Effector CD8-positive, alpha-beta T cell (primary cell): Measurements from ENCODE around the gene DOK1.
A peak's percentile ranks its signal among the peaks of the same experiment; 100 is the strongest.
"Not testable (repeated sequence)": the region's sequence is repeated elsewhere in the genome, so short reads cannot be mapped to it uniquely, and the experiment has no call there.

Source experiments
- DNase-seq: peaks from one replicate; lab custom pipeline; 2025; lab: John Stamatoyannopoulos, UW

Gene DOK1

GRCh38 chr2:74548900-74549826, 5.4 kb upstream of the DOK1 start:
- DNase-seq, result no peak

GRCh38 chr2:74550231-74550630, 4.3 kb upstream of the DOK1 start:
- no peak for DNase-seq

DNA sequence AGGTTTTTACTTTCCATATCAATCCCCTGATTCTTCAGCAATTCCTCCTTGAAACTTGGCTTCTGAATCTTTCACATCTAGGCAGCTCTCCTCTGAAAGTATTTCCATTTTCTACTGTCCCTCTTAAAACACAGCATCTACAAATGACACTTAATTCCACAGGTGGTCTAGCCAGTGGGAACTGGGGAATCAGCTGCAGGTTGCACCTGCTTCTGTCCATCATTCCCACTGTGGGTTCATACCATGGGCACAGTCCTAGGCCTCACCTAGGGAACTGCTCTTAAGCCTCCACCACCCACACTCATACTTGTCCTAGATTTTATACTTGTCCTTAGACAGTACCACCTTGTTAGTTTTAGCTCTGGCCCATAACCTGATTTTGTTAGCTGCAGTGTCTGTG, 3.0 kb upstream of the DOK1 start:
- DNase-seq, result no peak

DNA sequence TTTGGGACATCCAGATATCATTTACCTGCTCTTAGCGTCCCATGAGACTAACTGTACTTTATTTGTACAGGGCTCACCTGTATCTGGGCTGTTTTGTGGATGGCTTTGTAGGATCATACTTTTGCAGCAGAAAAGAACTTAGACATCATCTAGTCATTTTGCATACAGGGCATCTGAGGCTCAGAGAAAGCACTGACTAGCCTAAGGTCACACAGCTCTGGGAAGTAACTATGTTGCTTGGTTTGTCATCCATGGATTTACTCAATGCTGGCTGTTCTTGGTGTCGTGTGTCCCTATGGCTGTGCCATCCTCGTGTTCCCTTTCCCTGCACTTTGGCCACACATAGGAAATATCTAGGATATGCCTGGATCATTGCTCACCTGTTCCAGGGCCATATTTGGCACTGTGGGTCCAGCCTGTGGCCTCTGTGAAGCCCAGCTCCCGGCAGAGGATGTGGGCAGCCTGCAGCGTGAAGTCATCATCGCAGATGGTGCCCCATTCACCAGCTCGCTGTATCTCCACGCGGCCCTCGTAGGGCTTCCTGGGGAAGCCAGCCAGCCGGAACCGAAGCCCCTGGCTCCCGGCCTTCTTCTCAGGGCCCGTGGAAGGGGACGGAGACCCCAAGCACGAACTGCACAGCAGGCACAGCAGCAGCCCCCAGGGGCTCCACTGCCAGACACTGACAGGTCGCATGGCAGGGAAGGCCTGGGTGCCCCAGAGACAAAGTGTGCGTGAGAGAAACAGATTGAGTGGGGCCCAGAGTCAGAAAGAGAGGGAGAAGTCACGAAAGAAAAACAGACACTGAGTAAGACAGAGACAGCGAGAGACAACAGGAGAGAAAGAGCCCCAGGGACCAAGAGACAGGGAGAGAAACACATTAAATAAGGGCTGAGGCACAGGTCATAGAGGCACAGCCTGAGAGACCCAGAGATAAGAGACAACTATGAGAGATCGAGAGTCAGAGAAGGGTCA, 2.3 kb upstream of the DOK1 start:
- no peak for DNase-seq

- DNase-seq, result no peak
These were observed 1.4 kb upstream of the DOK1 start for GRCh38 chr2:74552914-74553811.

- DNase-seq, result peak; percentile 24
These were observed 456 bp downstream of the DOK1 start for GRCh38 chr2:74554820-74555531.

GRCh38 chr2:74555610-74556103, 1.1 kb downstream of the DOK1 start:
- DNase-seq, result no peak

GRCh38 chr2:74556159-74556558, 1.6 kb downstream of the DOK1 start:
- DNase-seq, result no peak

DNA sequence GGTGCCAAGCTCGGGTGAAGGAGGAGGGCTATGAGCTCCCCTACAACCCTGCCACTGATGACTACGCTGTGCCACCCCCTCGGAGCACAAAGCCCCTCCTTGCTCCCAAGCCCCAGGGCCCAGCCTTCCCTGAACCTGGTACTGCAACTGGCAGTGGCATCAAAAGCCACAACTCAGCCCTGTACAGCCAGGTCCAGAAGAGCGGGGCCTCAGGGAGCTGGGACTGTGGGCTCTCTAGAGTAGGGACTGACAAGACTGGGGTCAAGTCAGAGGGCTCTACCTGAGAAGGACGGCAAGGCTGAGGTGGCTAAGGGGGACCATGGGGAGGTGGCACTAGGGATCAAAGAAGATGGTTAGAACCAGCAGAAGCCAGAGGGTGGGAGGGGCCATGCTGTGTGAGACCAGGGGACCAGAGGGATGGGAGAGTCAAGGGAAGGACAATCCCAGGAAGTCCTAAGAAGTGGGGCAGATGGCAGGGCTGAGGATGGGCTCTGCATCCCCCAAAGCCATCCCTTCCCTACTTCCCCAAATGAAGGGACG, 2.4 kb downstream of the DOK1 start:
- DNase-seq, result no peak

GRCh38 chr2:74558284-74559230, 4.0 kb downstream of the DOK1 start:
- DNase-seq, result no peak

GRCh38 chr2:74559912-74560311, 5.4 kb downstream of the DOK1 start:
- DNase-seq, result no peak

DNA sequence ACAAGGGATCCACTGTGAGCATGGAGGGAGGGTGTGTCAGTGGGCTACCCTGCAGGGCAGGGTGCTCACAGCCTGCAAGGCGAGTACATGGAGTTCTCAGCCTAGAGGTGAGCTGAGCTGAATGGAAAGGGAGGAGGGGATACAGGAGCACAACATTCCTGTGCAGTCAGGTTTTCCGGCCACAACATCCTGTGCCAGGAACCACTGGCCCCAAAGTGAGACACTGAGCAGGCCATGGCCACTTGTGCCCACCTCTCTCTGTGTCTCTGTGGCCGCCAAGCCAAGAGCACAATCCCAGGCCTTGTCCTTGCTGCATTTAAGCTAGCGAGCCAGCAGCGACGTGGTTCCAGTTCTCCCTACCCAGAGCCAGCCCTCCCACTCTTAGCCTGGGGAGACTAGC, 6.1 kb downstream of the DOK1 start:
- no peak for DNase-seq

GRCh38 chr2:74561022-74561421, 6.5 kb downstream of the DOK1 start:
- not testable (repeated sequence) for DNase-seq

- no peak for DNase-seq
These were observed 7.7 kb downstream of the DOK1 start for GRCh38 chr2:74562126-74562775.

DNA sequence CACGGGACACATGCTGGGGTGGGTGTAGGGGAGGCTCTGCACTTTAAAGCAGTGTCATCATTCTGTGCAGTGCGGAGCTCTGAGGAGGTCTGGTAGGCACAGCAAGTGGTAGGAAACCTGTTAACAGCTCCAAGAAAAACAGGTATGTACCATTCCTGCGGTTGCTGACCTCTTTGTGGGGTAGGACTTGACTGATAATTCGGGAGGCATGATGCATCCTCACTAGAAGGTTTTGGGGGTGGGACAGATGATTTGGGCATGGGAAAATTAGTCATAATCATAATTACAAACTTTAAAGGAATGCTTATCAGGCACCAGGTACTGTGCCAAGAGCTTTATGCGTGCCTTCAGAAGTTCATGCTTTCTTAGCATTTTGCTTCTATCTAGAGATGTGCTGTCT, 9.7 kb downstream of the DOK1 start:
- DNase-seq, result no peak

- DNase-seq, result no peak
These were observed 11.7 kb downstream of the DOK1 start for GRCh38 chr2:74566076-74566753.

- DNase-seq, result no peak
These were observed 12.2 kb downstream of the DOK1 start for GRCh38 chr2:74566754-74567085.

DNA sequence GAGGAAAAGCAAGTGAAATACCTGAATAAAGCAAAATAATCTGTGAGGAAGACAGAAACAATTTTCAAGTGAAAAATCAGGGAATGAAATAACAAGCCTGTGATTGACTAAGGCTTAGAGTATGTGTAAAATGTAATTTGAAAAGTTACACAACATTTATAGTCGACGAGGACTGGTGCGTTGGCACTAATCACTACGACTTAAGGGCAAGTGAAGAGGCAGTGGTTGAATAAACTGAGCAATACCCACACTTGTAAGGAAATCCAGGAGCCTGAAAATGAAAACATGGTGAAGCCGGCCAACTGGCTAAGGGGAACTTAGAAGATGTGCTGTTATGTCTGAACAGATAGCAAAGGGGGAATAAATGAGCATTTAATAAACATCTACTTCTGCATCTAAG, 13.4 kb downstream of the DOK1 start:
- DNase-seq, result no peak
